IMR-90 (cell line): ENCODE measurements around the gene KCNK17.

Source experiments
- MAZ ChIP-seq: IDR thresholded peaks from 2 replicates; pipeline ENCODE4 v1.6.1; 2012; ENCODE audit warnings: low read depth, mild to moderate bottlenecking, low read length, improper control_type of control experiment, moderate library complexity, borderline replicate concordance
- MXI1 ChIP-seq: IDR thresholded peaks from 2 replicates; pipeline ENCODE4 v1.6.1; 2012; ENCODE audit warnings: low read depth, mild to moderate bottlenecking, low read length, moderate library complexity, borderline replicate concordance
- TF ChIP-seq, protein P1 (sequence below): conservative IDR thresholded peaks from 2 replicates; pipeline ENCODE4 v1.5.1; 2012; ENCODE audit warnings: mild to moderate bottlenecking, low read depth, low read length, improper control_type of control experiment

DNA sequence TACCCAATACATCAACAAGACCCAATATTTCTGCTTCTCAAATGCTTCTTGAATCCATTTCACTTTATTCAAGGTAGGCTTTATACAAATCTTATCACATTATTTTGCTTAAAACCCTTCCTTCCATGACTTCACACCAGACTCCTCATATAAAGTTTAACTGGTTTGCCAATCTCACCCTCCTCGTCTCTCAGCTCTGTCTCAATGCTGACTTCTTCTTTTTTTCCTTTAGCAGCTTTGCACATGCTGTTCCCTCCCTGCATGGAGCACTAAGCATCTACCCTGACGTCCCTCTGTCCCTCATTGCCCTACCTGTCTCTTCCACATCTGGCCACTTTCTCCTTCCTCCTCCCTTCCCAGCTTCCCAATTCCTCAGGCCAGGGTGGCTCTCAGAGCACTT is 31.4 kb downstream of the KCNK17 start:
- TF ChIP-seq, protein P1, sequence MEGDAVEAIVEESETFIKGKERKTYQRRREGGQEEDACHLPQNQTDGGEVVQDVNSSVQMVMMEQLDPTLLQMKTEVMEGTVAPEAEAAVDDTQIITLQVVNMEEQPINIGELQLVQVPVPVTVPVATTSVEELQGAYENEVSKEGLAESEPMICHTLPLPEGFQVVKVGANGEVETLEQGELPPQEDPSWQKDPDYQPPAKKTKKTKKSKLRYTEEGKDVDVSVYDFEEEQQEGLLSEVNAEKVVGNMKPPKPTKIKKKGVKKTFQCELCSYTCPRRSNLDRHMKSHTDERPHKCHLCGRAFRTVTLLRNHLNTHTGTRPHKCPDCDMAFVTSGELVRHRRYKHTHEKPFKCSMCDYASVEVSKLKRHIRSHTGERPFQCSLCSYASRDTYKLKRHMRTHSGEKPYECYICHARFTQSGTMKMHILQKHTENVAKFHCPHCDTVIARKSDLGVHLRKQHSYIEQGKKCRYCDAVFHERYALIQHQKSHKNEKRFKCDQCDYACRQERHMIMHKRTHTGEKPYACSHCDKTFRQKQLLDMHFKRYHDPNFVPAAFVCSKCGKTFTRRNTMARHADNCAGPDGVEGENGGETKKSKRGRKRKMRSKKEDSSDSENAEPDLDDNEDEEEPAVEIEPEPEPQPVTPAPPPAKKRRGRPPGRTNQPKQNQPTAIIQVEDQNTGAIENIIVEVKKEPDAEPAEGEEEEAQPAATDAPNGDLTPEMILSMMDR = no peak
- TF ChIP-seq MXI1 (no peak), MAZ (no peak)
